NCI-H446 treated with DMSO at 0.1 percent for 48 hours (cell line): Measurements from ENCODE around the gene NEK9.
"Not testable (repeated sequence)": the region's sequence is repeated elsewhere in the genome, so short reads cannot be mapped to it uniquely, and the experiment has no call there.

Experiments used
- DNase-seq: peaks from one replicate; lab custom pipeline; 2025; lab: John Stamatoyannopoulos, UW

NEK9 gene

GRCh38 chr14:75144944-75145343 lies 18.1 kb upstream of the NEK9 start:
- no peak for DNase-seq

GRCh38 chr14:75143761-75144527 lies 17.1 kb upstream of the NEK9 start:
- no peak for DNase-seq

GRCh38 chr14:75142494-75142893 lies 15.6 kb upstream of the NEK9 start:
- DNase-seq, result no peak

- no peak for DNase-seq
Observed at GRCh38 chr14:75141967-75142366, 15.1 kb upstream of the NEK9 start.

GRCh38 chr14:75141062-75141461 lies 14.2 kb upstream of the NEK9 start:
- DNase-seq, result no peak

- DNase-seq, result no peak
Observed at GRCh38 chr14:75140620-75141019, 13.8 kb upstream of the NEK9 start.

- DNase-seq, result no peak
Observed at GRCh38 chr14:75139185-75139584, 12.3 kb upstream of the NEK9 start.

GRCh38 chr14:75138492-75138891 lies 11.6 kb upstream of the NEK9 start:
- no peak for DNase-seq

GRCh38 chr14:75134644-75135043 lies 7.8 kb upstream of the NEK9 start:
- no peak for DNase-seq

- no peak for DNase-seq
Observed at GRCh38 chr14:75133597-75133996, 6.7 kb upstream of the NEK9 start.

GRCh38 chr14:75132382-75133086 lies 5.7 kb upstream of the NEK9 start:
- DNase-seq, result peak; percentile 30

GRCh38 chr14:75128596-75128990 lies 1.7 kb upstream of the NEK9 start:
- DNase-seq, result no peak

- DNase-seq, result no peak
Observed at GRCh38 chr14:75127903-75128595, 1.2 kb upstream of the NEK9 start.

GRCh38 chr14:75127474-75127820 lies 599 bp upstream of the NEK9 start:
- DNase-seq, result not testable (repeated sequence)

GRCh38 chr14:75126121-75126544 lies 715 bp downstream of the NEK9 start:
- no peak for DNase-seq

- DNase-seq, result no peak
Observed at GRCh38 chr14:75125617-75126016, 1.2 kb downstream of the NEK9 start.

GRCh38 chr14:75123991-75124390 lies 2.9 kb downstream of the NEK9 start:
- no peak for DNase-seq

- DNase-seq, result no peak
Observed at GRCh38 chr14:75121552-75121951, 5.3 kb downstream of the NEK9 start.

- no peak for DNase-seq
Observed at GRCh38 chr14:75120541-75121291, 6.1 kb downstream of the NEK9 start.

GRCh38 chr14:75119056-75119455 lies 7.8 kb downstream of the NEK9 start:
- DNase-seq, result no peak

GRCh38 chr14:75113932-75114539 lies 12.8 kb downstream of the NEK9 start:
- no peak for DNase-seq

GRCh38 chr14:75109877-75110276 lies 17.0 kb downstream of the NEK9 start:
- no peak for DNase-seq
